Panc1 (cell line): ENCODE measurements around the gene ENDOV. TPM values are rescaled to one million over a fixed set of nuclear protein-coding genes. Genes with fewer than 3 reads are reported as not detected.

Experiments used
- ATAC-seq: fragments of 200-7000 bp; cut with Tn5 transposase; 2 replicates; pipeline ENCODE4 v1.9.1; 2020; ENCODE audit warnings: mild to moderate bottlenecking, moderate library complexity
- BruUV-seq: library from RNA; stranded (reverse); fragments of 400-500 nt; replicated peaks from 2 replicates; lab custom pipeline; 2021; lab: Mats Ljungman, UMichigan
- CTCF ChIA-PET: fragments of 300-600 bp; sonication (Branson Sonifier 250); formaldehyde crosslinking; loops from one replicate; lab custom pipeline; 2022; ENCODE audit warnings: antibody characterized with exemption; lab: Charles Lee
- POLR2A ChIA-PET: fragments of 300-600 bp; sonication (Branson Sonifier 250); formaldehyde crosslinking; loops from one replicate; lab custom pipeline; 2022; ENCODE audit warnings: antibody characterized with exemption; lab: Charles Lee
- DNase-seq: peaks from one replicate; pipeline ENCODE4 v3.0.0-alpha.2; 2010; ENCODE audit warnings: low read depth, low spot score
- H3K27ac ChIP-seq: 2 replicates; pipeline ENCODE4 v1.5.1; 2011; ENCODE audit warnings: mild to moderate bottlenecking, low read length, inconsistent platforms
- H3K27me3 ChIP-seq: fragments of 200-500 bp; sonication (Bioruptor generic); 2 replicates; pipeline ENCODE4 v1.6.0; 2014; ENCODE audit warnings: low read length, inconsistent platforms; ENCODE audit not compliant: control insufficient read depth, insufficient read depth
- H3K36me3 ChIP-seq: fragments of 200-500 bp; sonication (Bioruptor generic); 2 replicates; pipeline ENCODE4 v1.5.1; 2014; ENCODE audit warnings: inconsistent platforms, mild to moderate bottlenecking, low read length, moderate library complexity; ENCODE audit not compliant: control insufficient read depth, insufficient read depth
- H3K4me1 ChIP-seq: 2 replicates; pipeline ENCODE4 v1.5.1; 2011; ENCODE audit warnings: inconsistent platforms, mild to moderate bottlenecking, low read length, moderate library complexity; ENCODE audit not compliant: control insufficient read depth, insufficient read depth
- H3K4me3 ChIP-seq, 2 experiments: 2 replicates each; pipeline ENCODE4 v1.5.1; 2011 to 2012; ENCODE audit warnings: low read depth in 2 of 2, low read length in 2 of 2, mild to moderate bottlenecking in 2 of 2, inconsistent platforms in 1 of 2, moderate library complexity in 1 of 2
- H3K9me3 ChIP-seq: fragments of 200-500 bp; sonication (Bioruptor generic); 2 replicates; pipeline ENCODE4 v1.5.1; 2014; ENCODE audit warnings: low read depth, mild to moderate bottlenecking, inconsistent platforms, low read length, moderate library complexity; ENCODE audit not compliant: control insufficient read depth, insufficient read depth
- CTCF ChIP-seq: fragments of 450-650 bp; IDR thresholded peaks from 2 replicates; pipeline ENCODE4 v1.5.1; 2017; ENCODE audit warnings: mild to moderate bottlenecking
- POLR2AphosphoS5 ChIP-seq: IDR thresholded peaks from 2 replicates; pipeline ENCODE4 v1.6.1; 2012; ENCODE audit warnings: mild to moderate bottlenecking, low read depth, low read length, moderate library complexity
- SIN3A ChIP-seq: IDR thresholded peaks from 2 replicates; pipeline ENCODE4 v1.6.1; 2012; ENCODE audit warnings: low read depth, mild to moderate bottlenecking, low read length, moderate library complexity, borderline replicate concordance; ENCODE audit not compliant: insufficient read depth
- TCF7L2 ChIP-seq: IDR thresholded peaks from 2 replicates; pipeline ENCODE4 v1.6.1; 2011; ENCODE audit warnings: mild to moderate bottlenecking, low read depth, low read length, inconsistent platforms
- in situ Hi-C: cut with HindIII; loops from 2 replicates; pipeline ENCODE4 v1.10.0; 2016; ENCODE audit warnings: low sequenced_read_pairs, low pct_unique_long_range_greater_than_20kb
- intact Hi-C: fragments of 100-400 bp; cut with micrococcal nuclease; formaldehyde crosslinking; loops from one replicate; pipeline ENCODE4 v1.10.0; 2022; ENCODE audit not compliant: unreplicated experiment
- total RNA-seq: library from RNA; stranded (reverse); gene quantifications from one replicate; pipeline ENCODE4 v1.2.1, GENCODE V29; 2021; ENCODE audit not compliant: unreplicated experiment
- TF ChIP-seq, protein P1 (sequence below), 2 experiments: IDR thresholded peaks; 2 replicates each; pipeline ENCODE4 v1.6.1; 2011 to 2012; ENCODE audit warnings: low read depth in 2 of 2, control low read depth in 1 of 2, low read length in 1 of 2, mild to moderate bottlenecking in 1 of 2, moderate library complexity in 1 of 2; ENCODE audit not compliant: insufficient read depth in 1 of 2

The ENDOV gene
- total RNA-seq, 1 experiment from 2014 or later = 37.1 TPM

DNA sequence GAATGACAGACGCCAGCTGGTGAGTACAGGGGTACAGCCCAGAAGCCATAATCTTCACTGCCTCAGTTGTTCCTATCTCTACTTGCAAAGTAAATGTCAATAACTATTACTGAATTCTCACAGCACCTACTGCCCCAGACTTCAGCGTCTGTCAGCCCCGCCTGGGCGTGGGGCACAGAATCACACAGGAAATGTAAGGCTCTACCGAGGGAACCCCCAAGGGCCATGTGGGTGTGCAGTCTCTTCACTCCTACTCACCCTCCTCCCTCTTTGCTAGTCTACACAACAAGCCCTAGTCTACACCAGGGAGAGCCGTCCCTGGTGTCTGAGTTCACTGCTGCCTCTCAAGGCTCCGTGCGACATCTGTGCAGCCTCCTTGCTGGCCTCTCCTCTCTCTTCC, 57.0 kb downstream of the ENDOV start:
- ATAC-seq (no peak), DNase-seq (no peak)
- no peaks in the 10 kb centered on the region for H3K36me3 ChIP-seq
- H3K4me3 ChIP-seq = no peak overlapping the region
- H3K27me3 ChIP-seq = peaks cover 7% of the 10 kb centered on the region; the same call in 1 of the 2 replicates
- in situ Hi-C loops (no loop called here), intact Hi-C loops (loop anchor here (10.0 kb wide), 1 partner anchor 103 kb away; no protein-coding TSS in a partner anchor)
- CTCF ChIA-PET = no interaction called here
- POLR2A ChIA-PET = no interaction called here
- BruUV-seq = no TSS peak
- no peak for TF ChIP-seq TCF7L2
- TF ChIP-seq POLR2AphosphoS5 = no peak
- no peak for TF ChIP-seq CTCF
- TF ChIP-seq, protein P1, sequence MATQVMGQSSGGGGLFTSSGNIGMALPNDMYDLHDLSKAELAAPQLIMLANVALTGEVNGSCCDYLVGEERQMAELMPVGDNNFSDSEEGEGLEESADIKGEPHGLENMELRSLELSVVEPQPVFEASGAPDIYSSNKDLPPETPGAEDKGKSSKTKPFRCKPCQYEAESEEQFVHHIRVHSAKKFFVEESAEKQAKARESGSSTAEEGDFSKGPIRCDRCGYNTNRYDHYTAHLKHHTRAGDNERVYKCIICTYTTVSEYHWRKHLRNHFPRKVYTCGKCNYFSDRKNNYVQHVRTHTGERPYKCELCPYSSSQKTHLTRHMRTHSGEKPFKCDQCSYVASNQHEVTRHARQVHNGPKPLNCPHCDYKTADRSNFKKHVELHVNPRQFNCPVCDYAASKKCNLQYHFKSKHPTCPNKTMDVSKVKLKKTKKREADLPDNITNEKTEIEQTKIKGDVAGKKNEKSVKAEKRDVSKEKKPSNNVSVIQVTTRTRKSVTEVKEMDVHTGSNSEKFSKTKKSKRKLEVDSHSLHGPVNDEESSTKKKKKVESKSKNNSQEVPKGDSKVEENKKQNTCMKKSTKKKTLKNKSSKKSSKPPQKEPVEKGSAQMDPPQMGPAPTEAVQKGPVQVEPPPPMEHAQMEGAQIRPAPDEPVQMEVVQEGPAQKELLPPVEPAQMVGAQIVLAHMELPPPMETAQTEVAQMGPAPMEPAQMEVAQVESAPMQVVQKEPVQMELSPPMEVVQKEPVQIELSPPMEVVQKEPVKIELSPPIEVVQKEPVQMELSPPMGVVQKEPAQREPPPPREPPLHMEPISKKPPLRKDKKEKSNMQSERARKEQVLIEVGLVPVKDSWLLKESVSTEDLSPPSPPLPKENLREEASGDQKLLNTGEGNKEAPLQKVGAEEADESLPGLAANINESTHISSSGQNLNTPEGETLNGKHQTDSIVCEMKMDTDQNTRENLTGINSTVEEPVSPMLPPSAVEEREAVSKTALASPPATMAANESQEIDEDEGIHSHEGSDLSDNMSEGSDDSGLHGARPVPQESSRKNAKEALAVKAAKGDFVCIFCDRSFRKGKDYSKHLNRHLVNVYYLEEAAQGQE (IDR thresholded peaks at IDR 0.05; ENCODE audit: insufficient read depth in 1 of 2, low read depth in 2 of 2, low read length in 1 of 2) = no peak
- TF ChIP-seq SIN3A = no peak
- no peaks in the 10 kb centered on the region for H3K9me3 ChIP-seq
- H3K27ac ChIP-seq = no peak overlapping the region
- H3K4me1 ChIP-seq = peaks cover 13% of the 10 kb centered on the region

DNA sequence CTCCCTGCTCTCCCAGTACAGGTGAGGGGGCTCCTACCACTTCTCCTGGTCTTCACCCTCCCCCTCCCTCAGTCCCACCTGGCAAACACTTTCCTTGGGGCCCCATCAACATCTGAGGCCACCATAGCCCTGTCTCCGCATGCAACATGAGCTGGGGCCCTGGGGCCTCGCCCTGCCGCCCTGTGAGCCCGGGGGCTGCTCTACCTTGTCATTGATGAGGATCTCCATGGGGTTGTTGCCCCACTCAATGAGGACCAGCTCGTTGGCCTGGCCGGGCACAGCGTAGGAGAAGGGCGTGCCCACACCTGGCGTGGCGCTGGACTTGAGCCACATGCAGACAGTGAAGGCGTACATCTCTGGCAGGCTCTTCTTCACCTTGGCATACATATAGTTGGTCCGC, 58.0 kb downstream of the ENDOV start:
- DNase-seq (no peak), ATAC-seq (no peak)
- no peaks in the 10 kb centered on the region for H3K36me3 ChIP-seq
- in situ Hi-C loops (no loop called here), intact Hi-C loops (loop anchor here (10.0 kb wide), 1 partner anchor 102 kb away; no protein-coding TSS in a partner anchor)
- H3K27ac ChIP-seq = no peak overlapping the region
- no TSS peak for BruUV-seq
- peaks cover 6% of the 10 kb centered on the region; the same call in 1 of the 2 replicates for H3K27me3 ChIP-seq
- TF ChIP-seq TCF7L2 (no peak), CTCF (no peak), SIN3A (no peak), POLR2AphosphoS5 (no peak)
- TF ChIP-seq, protein P1 (IDR thresholded peaks at IDR 0.05; ENCODE audit: insufficient read depth in 1 of 2, low read depth in 2 of 2, low read length in 1 of 2) = no peak
- H3K4me1 ChIP-seq = peaks cover 13% of the 10 kb centered on the region
- POLR2A ChIA-PET = no interaction called here
- H3K9me3 ChIP-seq = no peaks in the 10 kb centered on the region
- CTCF ChIA-PET = no interaction called here
- no peak overlapping the region for H3K4me3 ChIP-seq
